GM12878 (cell line): Measurements from ENCODE around the gene TPD52L2. TPM values are rescaled to one million over a fixed set of nuclear protein-coding genes. Genes with fewer than 3 reads are reported as not detected.
"Not testable (repeated sequence)": the region's sequence is repeated elsewhere in the genome, so short reads cannot be mapped to it uniquely, and the experiment has no call there.

ENCODE experiments used
- ATAC-seq: fragments of 200-7000 bp; cut with Tn5 transposase; 3 replicates; pipeline ENCODE4 v1.9.1; 2020; ENCODE audit warnings: mild to moderate bottlenecking, moderate library complexity
- BruUV-seq: library from RNA; stranded (reverse); fragments of 400-500 nt; replicated peaks from 2 replicates; lab custom pipeline; 2021; lab: Mats Ljungman, UMichigan
- CTCF ChIA-PET: fragments of 300-600 bp; sonication (Branson Sonifier 250); formaldehyde crosslinking; extraction: SDS; loops from one replicate; lab custom pipeline; 2021; ENCODE audit warnings: inconsistent platforms; lab: Yijun Ruan, JAX
- POLR2A ChIA-PET: fragments of 350-600 bp; formaldehyde crosslinking; extraction: SDS; loops from one replicate; lab custom pipeline; 2021; ENCODE audit warnings: inconsistent platforms; lab: Charles Lee
- RAD21 ChIA-PET: fragments of 300-600 bp; sonication (Branson Sonifier 250); formaldehyde crosslinking; loops from one replicate; lab custom pipeline; 2023; ENCODE audit warnings: antibody characterized with exemption; ENCODE audit not compliant: unreplicated experiment; lab: Charles Lee
- SMC1A ChIA-PET: fragments of 300-600 bp; sonication (Branson Sonifier 250); formaldehyde crosslinking; loops from one replicate; lab custom pipeline; 2023; ENCODE audit not compliant: unreplicated experiment, uncharacterized antibody; lab: Charles Lee
- DNase-seq: peaks from one replicate; pipeline ENCODE4 v3.0.0-alpha.2; 2011; ENCODE audit warnings: low read depth, low spot score
- FAIRE-seq: peaks from 3 replicates; lab custom pipeline; 2011; peaks lifted over from hg19 to GRCh38; lab: Jason Lieb, UNC
- H2AFZ ChIP-seq: 2 replicates; pipeline ENCODE4 v1.6.0; 2011; ENCODE audit warnings: low read depth, low read length, control low read depth; ENCODE audit not compliant: control insufficient read depth
- H3K27ac ChIP-seq: 2 replicates; pipeline ENCODE4 v1.5.1; 2011; ENCODE audit warnings: control low read depth; ENCODE audit not compliant: control insufficient read depth, insufficient read depth
- H3K27me3 ChIP-seq, 2 experiments: replicated peaks in 1 of 2; 2 replicates each; pipeline versions ENCODE4 v1.6.0 to v1.6.1; 2011; ENCODE audit warnings: low read length in 1 of 2; ENCODE audit not compliant: control insufficient read depth in 2 of 2, insufficient read depth in 2 of 2
- H3K36me3 ChIP-seq, 2 experiments: 2 replicates each; pipeline ENCODE4 v1.5.1; 2011; ENCODE audit warnings: low read length in 1 of 2; ENCODE audit not compliant: control insufficient read depth in 2 of 2, insufficient read depth in 2 of 2
- H3K4me1 ChIP-seq: 2 replicates; pipeline ENCODE4 v1.6.1; 2011; ENCODE audit warnings: mild to moderate bottlenecking, low read length, moderate library complexity, mixed read lengths; ENCODE audit not compliant: control insufficient read depth, insufficient read depth
- H3K4me2 ChIP-seq: 2 replicates; pipeline ENCODE4 v1.6.0; 2011; ENCODE audit warnings: control low read depth; ENCODE audit not compliant: control insufficient read depth, insufficient read depth
- H3K4me3 ChIP-seq: fragments of 200-600 bp; sonication (generic); 2 replicates; pipeline ENCODE4 v1.5.1; 2016
- H3K79me2 ChIP-seq: 2 replicates; pipeline ENCODE4 v1.6.0; 2011; ENCODE audit warnings: low read length; ENCODE audit not compliant: control insufficient read depth, insufficient read depth
- H3K9ac ChIP-seq: 2 replicates; pipeline ENCODE4 v1.8.0; 2011; ENCODE audit warnings: low read length, control low read depth, mixed read lengths; ENCODE audit not compliant: control insufficient read depth, insufficient read depth
- H3K9me3 ChIP-seq: replicated peaks from 3 replicates; pipeline ENCODE4 v1.5.1; 2011; ENCODE audit warnings: mild to moderate bottlenecking, low read length; ENCODE audit not compliant: control insufficient read depth, insufficient read depth
- H4K20me1 ChIP-seq: 2 replicates; pipeline ENCODE4 v1.6.0; 2011; ENCODE audit not compliant: control insufficient read depth, insufficient read depth
- ATF7 ChIP-seq: fragments of 450-650 bp; IDR thresholded peaks from 2 replicates; pipeline ENCODE4 v1.6.1; 2016; ENCODE audit warnings: low read depth, mild to moderate bottlenecking
- KDM1A ChIP-seq: fragments of 200-600 bp; sonication (generic); IDR thresholded peaks from 2 replicates; pipeline ENCODE4 v1.6.1; 2016; ENCODE audit warnings: borderline replicate concordance
- MYB ChIP-seq: fragments of 150-350 bp; IDR thresholded peaks from 2 replicates; pipeline ENCODE4 v1.6.1; 2014; ENCODE audit warnings: mild to moderate bottlenecking, low read depth, low read length, borderline replicate concordance
- POLR2A ChIP-seq: IDR thresholded peaks from 2 replicates; pipeline ENCODE4 v1.6.1; 2011; ENCODE audit warnings: low read depth, mild to moderate bottlenecking, low read length
- WRNIP1 ChIP-seq: IDR thresholded peaks from 2 replicates; pipeline ENCODE4 v1.6.1; 2011; ENCODE audit warnings: low read depth, low read length, improper control_type of control experiment, borderline replicate concordance
- WGBS: methylation state at CpG from one replicate; pipeline ENCODE4 v1.1.6; 2016; ENCODE audit warnings: low lambda C conversion rate; ENCODE audit not compliant: insufficient replicate concordance, insufficient coverage; ENCODE audit errors: missing lambda C conversion rate; 5-methylcytosine and 5-hydroxymethylcytosine counted together
- in situ Hi-C: fragments of 300-500 bp; cut with MboI; formaldehyde crosslinking; loops from 9 replicates; pipeline ENCODE4 v1.14.3; 2018; ENCODE audit warnings: mixed read lengths
- intact Hi-C: fragments of 100-400 bp; cut with micrococcal nuclease; formaldehyde crosslinking; loops from one replicate; pipeline ENCODE4 v1.14.2; 2022; ENCODE audit not compliant: unreplicated experiment
- polyA plus RNA-seq, 11 experiments: library from polyadenylated mRNA; depleted of rRNA in 4 of 11; unstranded in 6 of 11; stranded (reverse) in 5 of 11; fragments of >200 nt; fragmentation: Nextera tagmentation in 4 of 11; fragmentation: Illumina TruSeq in 1 of 11; extraction: Ambion mirVana in 4 of 11; extraction: Trizol in 1 of 11; gene quantifications; 1 replicate in 1 of 11; 2 replicates in 10 of 11; pipeline versions ENCODE4 v1.2.1 to v1.2.3, GENCODE V29; 2011 to 2016; ENCODE audit warnings: inconsistent platforms in 2 of 11, missing spikeins in 2 of 11, low read depth in 1 of 11
- total RNA-seq, 4 experiments: library from RNA; depleted of rRNA in 3 of 4; stranded (reverse); fragments of >200 nt in 3 of 4; fragmentation: Illumina TruSeq in 1 of 4; extraction: Trizol in 1 of 4; gene quantifications; 2 replicates each; pipeline versions ENCODE4 v1.2.1 to v1.2.3, GENCODE V29; 2013 to 2021
- TF ChIP-seq, protein P1 (sequence below): fragments of 450-650 bp; IDR thresholded peaks from 2 replicates; pipeline ENCODE4 v1.6.1; 2017; ENCODE audit warnings: mild to moderate bottlenecking, moderate library complexity

TPD52L2 gene
- total and polyA plus RNA-seq, 10 of the 15 experiments (the other 5 are each of a cell fraction or from before 2014, with no cell fraction given) = 1.6 to 71.0 (median 46.3) TPM

GRCh38 chr20:63926298-63926697 is 61.2 kb downstream of the TPD52L2 start (continued):
- TF ChIP-seq ATF7 = no peak
- TF ChIP-seq, protein P1, sequence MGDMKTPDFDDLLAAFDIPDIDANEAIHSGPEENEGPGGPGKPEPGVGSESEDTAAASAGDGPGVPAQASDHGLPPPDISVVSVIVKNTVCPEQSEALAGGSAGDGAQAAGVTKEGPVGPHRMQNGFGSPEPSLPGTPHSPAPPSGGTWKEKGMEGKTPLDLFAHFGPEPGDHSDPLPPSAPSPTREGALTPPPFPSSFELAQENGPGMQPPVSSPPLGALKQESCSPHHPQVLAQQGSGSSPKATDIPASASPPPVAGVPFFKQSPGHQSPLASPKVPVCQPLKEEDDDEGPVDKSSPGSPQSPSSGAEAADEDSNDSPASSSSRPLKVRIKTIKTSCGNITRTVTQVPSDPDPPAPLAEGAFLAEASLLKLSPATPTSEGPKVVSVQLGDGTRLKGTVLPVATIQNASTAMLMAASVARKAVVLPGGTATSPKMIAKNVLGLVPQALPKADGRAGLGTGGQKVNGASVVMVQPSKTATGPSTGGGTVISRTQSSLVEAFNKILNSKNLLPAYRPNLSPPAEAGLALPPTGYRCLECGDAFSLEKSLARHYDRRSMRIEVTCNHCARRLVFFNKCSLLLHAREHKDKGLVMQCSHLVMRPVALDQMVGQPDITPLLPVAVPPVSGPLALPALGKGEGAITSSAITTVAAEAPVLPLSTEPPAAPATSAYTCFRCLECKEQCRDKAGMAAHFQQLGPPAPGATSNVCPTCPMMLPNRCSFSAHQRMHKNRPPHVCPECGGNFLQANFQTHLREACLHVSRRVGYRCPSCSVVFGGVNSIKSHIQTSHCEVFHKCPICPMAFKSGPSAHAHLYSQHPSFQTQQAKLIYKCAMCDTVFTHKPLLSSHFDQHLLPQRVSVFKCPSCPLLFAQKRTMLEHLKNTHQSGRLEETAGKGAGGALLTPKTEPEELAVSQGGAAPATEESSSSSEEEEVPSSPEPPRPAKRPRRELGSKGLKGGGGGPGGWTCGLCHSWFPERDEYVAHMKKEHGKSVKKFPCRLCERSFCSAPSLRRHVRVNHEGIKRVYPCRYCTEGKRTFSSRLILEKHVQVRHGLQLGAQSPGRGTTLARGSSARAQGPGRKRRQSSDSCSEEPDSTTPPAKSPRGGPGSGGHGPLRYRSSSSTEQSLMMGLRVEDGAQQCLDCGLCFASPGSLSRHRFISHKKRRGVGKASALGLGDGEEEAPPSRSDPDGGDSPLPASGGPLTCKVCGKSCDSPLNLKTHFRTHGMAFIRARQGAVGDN = no peak
- no peak for TF ChIP-seq MYB

- no peaks in the 10 kb centered on the region for H3K4me1 ChIP-seq
- DNase-seq (no peak), FAIRE-seq (no peak), ATAC-seq (no peak)
- intact Hi-C loops = no loop called here
- H3K27ac ChIP-seq = no peak overlapping the region
- no peaks in the 10 kb centered on the region for H3K79me2 ChIP-seq
- H2AFZ ChIP-seq = no peak overlapping the region
- ChIA-PET POLR2A (no interaction called here), SMC1A (interaction anchor here (0.6 kb wide), 1 partner anchor 53 kb away, joined by 3 read pairs; no protein-coding TSS in a partner anchor), CTCF (no interaction called here), RAD21 (no interaction called here)
- H3K36me3 ChIP-seq = peaks cover 14 to 29% of the 10 kb centered on the region in 2 experiments
- no peak overlapping the region for H3K4me3 ChIP-seq
- H3K9me3 ChIP-seq = no peaks in the 10 kb centered on the region
- H4K20me1 ChIP-seq = no peaks in the 10 kb centered on the region
- in situ Hi-C loops = no loop called here
- H3K27me3 ChIP-seq = no peaks in the 10 kb centered on the region
- TF ChIP-seq WRNIP1 (no peak), KDM1A (no peak), POLR2A (0 out of 2 replicates have a peak, but pooled peaks have one; percentile 1)
- H3K9ac ChIP-seq = no peak overlapping the region
- no peak overlapping the region for H3K4me2 ChIP-seq
- no TSS peak for BruUV-seq
- WGBS = 96% methylated on average over 26 of the region's 26 CpGs
These were observed 64.0 kb downstream of the TPD52L2 start for GRCh38 chr20:63929071-63929470.

- CTCF ChIA-PET, ATAC-seq, H3K4me1 ChIP-seq, H3K27me3 ChIP-seq, RAD21 ChIA-PET, H3K9ac ChIP-seq, H3K79me2 ChIP-seq, BruUV-seq, H2AFZ ChIP-seq, SMC1A ChIA-PET, H3K27ac ChIP-seq, intact Hi-C loops, H3K4me3 ChIP-seq, POLR2A ChIA-PET, FAIRE-seq, H3K4me2 ChIP-seq, in situ Hi-C loops, DNase-seq, H3K9me3 ChIP-seq, H4K20me1 ChIP-seq: not testable (repeated sequence)
- H3K36me3 ChIP-seq = peaks cover 14 to 29% of the 10 kb centered on the region in 2 experiments
- 96% methylated on average over 23 of the region's 31 CpGs for WGBS
These were observed 64.4 kb downstream of the TPD52L2 start for GRCh38 chr20:63929473-63929883.
